ENCODE data around the gene STRA8. TPM values are rescaled to one million over a fixed set of nuclear protein-coding genes. Genes with fewer than 3 reads are reported as not detected.

The STRA8 gene
- total RNA-seq, 1 donor = not detected

- H3K4me1 ChIP-seq (ENCODE audit: insufficient read depth, low read length) = no peaks in the 10 kb centered on the region
- no peaks in the 10 kb centered on the region for H3K27me3 ChIP-seq (ENCODE audit: insufficient read depth, low read length)
- no peaks in the 10 kb centered on the region for H3K9me3 ChIP-seq (ENCODE audit: low read depth, low read length)
- H3K4me3 ChIP-seq (ENCODE audit: low read length) = no peak overlapping the region
These were observed 36.3 kb upstream of the STRA8 start for GRCh38 chr7:135197343-135197742.

GRCh38 chr7:135197906-135198655, 35.6 kb upstream of the STRA8 start:
- H3K4me1 ChIP-seq (ENCODE audit: insufficient read depth, low read length) = no peaks in the 10 kb centered on the region

GRCh38 chr7:135199439-135199838, 34.2 kb upstream of the STRA8 start:
- Histone ChIP-seq H3K27me3 (ENCODE audit: insufficient read depth, low read length) (no peaks in the 10 kb centered on the region), H3K4me3 (ENCODE audit: low read length) (no peak overlapping the region), H3K9me3 (ENCODE audit: low read depth, low read length) (no peaks in the 10 kb centered on the region), H3K4me1 (ENCODE audit: insufficient read depth, low read length) (no peaks in the 10 kb centered on the region)

More at GRCh38 chr7:135197906-135198655, 35.6 kb upstream of the STRA8 start:
- Histone ChIP-seq H3K4me3 (ENCODE audit: low read length) (no peak overlapping the region), H3K27me3 (ENCODE audit: insufficient read depth, low read length) (no peaks in the 10 kb centered on the region), H3K9me3 (ENCODE audit: low read depth, low read length) (no peaks in the 10 kb centered on the region)

- no peaks in the 10 kb centered on the region for H3K4me1 ChIP-seq (ENCODE audit: insufficient read depth, low read length)
- no peaks in the 10 kb centered on the region for H3K27me3 ChIP-seq (ENCODE audit: insufficient read depth, low read length)
- no peak overlapping the region for H3K4me3 ChIP-seq (ENCODE audit: low read length)
- H3K9me3 ChIP-seq (ENCODE audit: low read depth, low read length) = no peaks in the 10 kb centered on the region
These were observed 32.8 kb upstream of the STRA8 start for GRCh38 chr7:135200821-135201331.

- Histone ChIP-seq H3K27me3 (ENCODE audit: insufficient read depth, low read length) (no peaks in the 10 kb centered on the region), H3K4me3 (ENCODE audit: low read length) (no peak overlapping the region), H3K9me3 (ENCODE audit: low read depth, low read length) (no peaks in the 10 kb centered on the region)
These were observed 32.3 kb upstream of the STRA8 start for GRCh38 chr7:135201350-135201749.

GRCh38 chr7:135204341-135204749, 29.3 kb upstream of the STRA8 start:
- Histone ChIP-seq H3K27me3 (ENCODE audit: insufficient read depth, low read length) (no peaks in the 10 kb centered on the region), H3K9me3 (ENCODE audit: low read depth, low read length) (no peaks in the 10 kb centered on the region), H3K4me3 (ENCODE audit: low read length) (no peak overlapping the region), H3K4me1 (ENCODE audit: insufficient read depth, low read length) (peaks cover 27% of the 10 kb centered on the region)

More at GRCh38 chr7:135201350-135201749, 32.3 kb upstream of the STRA8 start:
- no peaks in the 10 kb centered on the region for H3K4me1 ChIP-seq (ENCODE audit: insufficient read depth, low read length)

GRCh38 chr7:135204876-135205275, 28.8 kb upstream of the STRA8 start:
- H3K4me3 ChIP-seq (ENCODE audit: low read length) = no peak overlapping the region

GRCh38 chr7:135205850-135206249, 27.8 kb upstream of the STRA8 start:
- Histone ChIP-seq H3K4me1 (ENCODE audit: insufficient read depth, low read length) (peaks cover 42% of the 10 kb centered on the region), H3K4me3 (ENCODE audit: low read length) (no peak overlapping the region), H3K9me3 (ENCODE audit: low read depth, low read length) (no peaks in the 10 kb centered on the region), H3K27me3 (ENCODE audit: insufficient read depth, low read length) (no peaks in the 10 kb centered on the region)

More at GRCh38 chr7:135204876-135205275, 28.8 kb upstream of the STRA8 start:
- H3K9me3 ChIP-seq (ENCODE audit: low read depth, low read length) = no peaks in the 10 kb centered on the region
- H3K27me3 ChIP-seq (ENCODE audit: insufficient read depth, low read length) = no peaks in the 10 kb centered on the region
- peaks cover 33% of the 10 kb centered on the region for H3K4me1 ChIP-seq (ENCODE audit: insufficient read depth, low read length)

GRCh38 chr7:135206941-135207391, 26.7 kb upstream of the STRA8 start:
- no peak overlapping the region for H3K4me3 ChIP-seq (ENCODE audit: low read length)

GRCh38 chr7:135207406-135208101, 26.1 kb upstream of the STRA8 start:
- Histone ChIP-seq H3K9me3 (ENCODE audit: low read depth, low read length) (no peaks in the 10 kb centered on the region), H3K4me3 (ENCODE audit: low read length) (no peak overlapping the region), H3K4me1 (ENCODE audit: insufficient read depth, low read length) (peaks cover 48% of the 10 kb centered on the region), H3K27me3 (ENCODE audit: insufficient read depth, low read length) (no peaks in the 10 kb centered on the region)

More at GRCh38 chr7:135206941-135207391, 26.7 kb upstream of the STRA8 start:
- no peaks in the 10 kb centered on the region for H3K27me3 ChIP-seq (ENCODE audit: insufficient read depth, low read length)
- peaks cover 47% of the 10 kb centered on the region for H3K4me1 ChIP-seq (ENCODE audit: insufficient read depth, low read length)
- H3K9me3 ChIP-seq (ENCODE audit: low read depth, low read length) = no peaks in the 10 kb centered on the region

- H3K9me3 ChIP-seq (ENCODE audit: low read depth, low read length) = no peaks in the 10 kb centered on the region
- no peaks in the 10 kb centered on the region for H3K27me3 ChIP-seq (ENCODE audit: insufficient read depth, low read length)
- no peak overlapping the region for H3K4me3 ChIP-seq (ENCODE audit: low read length)
- H3K4me1 ChIP-seq (ENCODE audit: insufficient read depth, low read length) = peaks cover 48% of the 10 kb centered on the region
These were observed 25.4 kb upstream of the STRA8 start for GRCh38 chr7:135208102-135208793.

GRCh38 chr7:135209225-135209834, 24.3 kb upstream of the STRA8 start:
- Histone ChIP-seq H3K27me3 (ENCODE audit: insufficient read depth, low read length) (no peaks in the 10 kb centered on the region), H3K4me3 (ENCODE audit: low read length) (no peak overlapping the region), H3K4me1 (ENCODE audit: insufficient read depth, low read length) (peaks cover 48% of the 10 kb centered on the region), H3K9me3 (ENCODE audit: low read depth, low read length) (no peaks in the 10 kb centered on the region)

- Histone ChIP-seq H3K9me3 (ENCODE audit: low read depth, low read length) (no peaks in the 10 kb centered on the region), H3K27me3 (ENCODE audit: insufficient read depth, low read length) (no peaks in the 10 kb centered on the region), H3K4me1 (ENCODE audit: insufficient read depth, low read length) (peaks cover 48% of the 10 kb centered on the region), H3K4me3 (ENCODE audit: low read length) (peak overlapping the region; percentile 86)
These were observed 22.8 kb upstream of the STRA8 start for GRCh38 chr7:135210888-135211178.

GRCh38 chr7:135211179-135211945, 22.3 kb upstream of the STRA8 start, which contains the start of gene WDR91:
Gene WDR91, minus strand, starts transcription at chr7:135211526. Its CDS starts 24 bp downstream, at chr7:135211502.
- H3K9me3 ChIP-seq (ENCODE audit: low read depth, low read length) = no peaks in the 10 kb centered on the region
- H3K4me1 ChIP-seq (ENCODE audit: insufficient read depth, low read length) = peaks cover 48% of the 10 kb centered on the region
- H3K27me3 ChIP-seq (ENCODE audit: insufficient read depth, low read length) = no peaks in the 10 kb centered on the region
- H3K4me3 ChIP-seq (ENCODE audit: low read length) = peak within 1 kb of the TSS; percentile 86

All from mononuclear cell (primary cell).